ENCODE data around the gene SLC12A3. TPM values are rescaled to one million over a fixed set of nuclear protein-coding genes. Genes with fewer than 3 reads are reported as not detected.
A peak's percentile ranks its signal among the peaks of the same experiment; 100 is the strongest.

Gene SLC12A3
- total RNA-seq, 6 donors from 2014 or later: 0.06 to 0.61 TPM; not detected in 4

DNA sequence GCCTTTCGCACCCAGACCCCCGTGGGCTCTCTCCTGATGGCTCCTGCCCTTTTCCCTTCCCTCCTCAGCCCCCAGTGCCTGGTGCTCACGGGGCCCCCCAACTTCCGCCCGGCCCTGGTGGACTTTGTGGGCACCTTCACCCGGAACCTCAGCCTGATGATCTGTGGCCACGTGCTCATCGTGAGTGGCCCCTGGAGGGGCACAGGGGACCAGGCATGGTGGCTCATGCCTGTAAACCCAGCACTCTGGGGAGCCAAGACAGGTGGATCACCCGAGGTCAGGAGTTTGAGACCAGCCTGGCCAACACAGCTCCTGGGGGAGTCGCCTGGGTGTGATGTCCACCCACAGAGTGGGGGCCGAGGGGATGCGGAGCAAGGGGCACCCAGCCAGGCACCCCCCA lies 21.3 kb downstream of the SLC12A3 start:
- TF ChIP-seq, protein P1, sequence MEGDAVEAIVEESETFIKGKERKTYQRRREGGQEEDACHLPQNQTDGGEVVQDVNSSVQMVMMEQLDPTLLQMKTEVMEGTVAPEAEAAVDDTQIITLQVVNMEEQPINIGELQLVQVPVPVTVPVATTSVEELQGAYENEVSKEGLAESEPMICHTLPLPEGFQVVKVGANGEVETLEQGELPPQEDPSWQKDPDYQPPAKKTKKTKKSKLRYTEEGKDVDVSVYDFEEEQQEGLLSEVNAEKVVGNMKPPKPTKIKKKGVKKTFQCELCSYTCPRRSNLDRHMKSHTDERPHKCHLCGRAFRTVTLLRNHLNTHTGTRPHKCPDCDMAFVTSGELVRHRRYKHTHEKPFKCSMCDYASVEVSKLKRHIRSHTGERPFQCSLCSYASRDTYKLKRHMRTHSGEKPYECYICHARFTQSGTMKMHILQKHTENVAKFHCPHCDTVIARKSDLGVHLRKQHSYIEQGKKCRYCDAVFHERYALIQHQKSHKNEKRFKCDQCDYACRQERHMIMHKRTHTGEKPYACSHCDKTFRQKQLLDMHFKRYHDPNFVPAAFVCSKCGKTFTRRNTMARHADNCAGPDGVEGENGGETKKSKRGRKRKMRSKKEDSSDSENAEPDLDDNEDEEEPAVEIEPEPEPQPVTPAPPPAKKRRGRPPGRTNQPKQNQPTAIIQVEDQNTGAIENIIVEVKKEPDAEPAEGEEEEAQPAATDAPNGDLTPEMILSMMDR (IDR thresholded peaks at IDR 0.05): no peak
- TF ChIP-seq POLR2AphosphoS5 (IDR thresholded peaks at IDR 0.05) (no peak), EP300 (IDR thresholded peaks at IDR 0.05) (no peak), POLR2A (IDR thresholded peaks at IDR 0.05) (no peak)
- no peaks in the 10 kb centered on the region for H3K4me1 ChIP-seq
- no peak for ATAC-seq (ENCODE audit: low FRiP score in 2 of 2)

DNA sequence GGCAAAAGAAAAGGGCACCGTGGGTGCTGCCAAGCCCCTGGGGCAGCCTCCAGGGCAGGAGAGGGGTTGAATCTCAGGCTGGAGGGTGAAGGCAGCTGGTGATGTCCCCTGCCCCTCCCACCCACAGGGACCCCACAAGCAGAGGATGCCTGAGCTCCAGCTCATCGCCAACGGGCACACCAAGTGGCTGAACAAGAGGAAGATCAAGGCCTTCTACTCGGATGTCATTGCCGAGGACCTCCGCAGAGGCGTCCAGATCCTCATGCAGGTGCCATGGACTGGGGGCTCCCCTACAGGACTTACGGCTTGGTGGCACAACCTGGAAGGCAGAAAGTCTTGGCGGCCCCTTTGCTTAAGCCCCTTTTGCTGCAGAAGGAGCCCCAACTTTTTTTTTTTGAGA lies 21.8 kb downstream of the SLC12A3 start:
- DNase-seq (no peak), ATAC-seq (ENCODE audit: low FRiP score in 2 of 2) (no peak)
- TF ChIP-seq, protein P1 (IDR thresholded peaks at IDR 0.05): no peak
- TF ChIP-seq POLR2AphosphoS5 (IDR thresholded peaks at IDR 0.05) (no peak), POLR2A (IDR thresholded peaks at IDR 0.05) (no peak), EP300 (IDR thresholded peaks at IDR 0.05) (no peak)
- H3K4me3 ChIP-seq: no peak overlapping the region
- 86 to 87% methylated on average over 7 to 9 of the region's 9 CpGs for WGBS, 2 donors
- no peaks in the 10 kb centered on the region for H3K36me3 ChIP-seq
- no peak overlapping the region for H3K27ac ChIP-seq
- no peaks in the 10 kb centered on the region for H3K4me1 ChIP-seq
- H3K9me3 ChIP-seq: no peaks in the 10 kb centered on the region
- no peaks in the 10 kb centered on the region for H3K27me3 ChIP-seq

More for the DNA sequence above, 21.3 kb downstream of the SLC12A3 start:
- 84 to 94% methylated on average over 7 to 12 of the region's 12 CpGs for WGBS, 2 donors
- Histone ChIP-seq H3K4me3 (no peak overlapping the region), H3K27me3 (no peaks in the 10 kb centered on the region), H3K36me3 (no peaks in the 10 kb centered on the region), H3K9me3 (no peaks in the 10 kb centered on the region), H3K27ac (no peak overlapping the region)
- DNase-seq: peak in 1 of 2 donors; percentile 54

DNA sequence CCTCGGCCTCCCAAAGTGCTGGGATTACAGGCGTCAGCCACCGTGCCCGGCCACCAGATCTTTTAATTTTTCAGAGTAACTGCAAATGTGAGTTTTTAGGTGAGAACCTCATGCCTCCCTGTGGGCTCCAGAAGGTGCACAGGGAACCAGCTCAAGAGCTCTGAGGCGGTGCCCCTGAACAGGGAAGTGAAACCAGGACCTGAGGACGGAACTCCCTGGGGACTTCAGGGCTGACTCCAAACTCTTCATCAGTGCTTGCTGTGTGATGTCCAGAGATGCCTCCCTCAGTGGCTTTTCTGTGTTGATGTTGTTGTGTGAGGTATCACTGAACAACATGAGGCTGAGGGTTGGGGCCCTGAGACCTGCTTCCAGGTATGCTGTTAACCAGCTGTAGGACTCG lies 23.8 kb downstream of the SLC12A3 start:
- ATAC-seq (ENCODE audit: low FRiP score in 2 of 2) (peak in 1 of 2 donors; percentile 48), DNase-seq (peak in 1 of 2 donors; percentile 28)
- Histone ChIP-seq H3K27ac (no peak overlapping the region), H3K27me3 (no peaks in the 10 kb centered on the region), H3K4me1 (no peaks in the 10 kb centered on the region), H3K9me3 (no peaks in the 10 kb centered on the region), H3K36me3 (no peaks in the 10 kb centered on the region), H3K4me3 (no peak overlapping the region)
- TF ChIP-seq POLR2AphosphoS5 (IDR thresholded peaks at IDR 0.05) (no peak), POLR2A (IDR thresholded peaks at IDR 0.05) (no peak)
- TF ChIP-seq, protein P1 (IDR thresholded peaks at IDR 0.05): no peak
- 94 to 97% methylated on average over 4 to 7 of the region's 7 CpGs for WGBS, 2 donors

DNA sequence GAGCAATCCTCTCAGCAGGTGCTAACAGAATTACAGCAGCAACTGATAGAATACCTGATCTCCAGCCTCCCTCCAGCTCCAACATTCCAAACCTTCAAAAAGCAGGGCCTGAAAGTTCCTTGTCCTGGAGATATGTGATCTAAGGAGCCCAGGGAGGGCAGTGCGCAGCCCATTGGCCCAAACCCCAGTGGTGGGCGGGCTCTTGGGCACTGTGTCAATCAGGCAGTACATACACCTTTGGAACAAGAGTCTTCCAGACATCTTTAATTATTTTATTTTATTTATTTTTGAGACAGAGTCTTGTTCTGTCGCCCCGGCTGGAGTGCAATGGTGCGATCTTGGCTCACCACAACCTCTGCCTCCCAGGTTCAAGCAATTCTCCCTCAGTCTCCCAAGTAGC lies 24.2 kb downstream of the SLC12A3 start:
- no peaks in the 10 kb centered on the region for H3K4me1 ChIP-seq
- WGBS, 2 donors: 89 to 93% methylated on average over 5 of the region's 5 CpGs
- H3K4me3 ChIP-seq: no peak overlapping the region
- no peak overlapping the region for H3K27ac ChIP-seq
- TF ChIP-seq POLR2A (IDR thresholded peaks at IDR 0.05): no peak
- ATAC-seq (ENCODE audit: low FRiP score in 2 of 2) (no peak), DNase-seq (no peak)
- H3K9me3 ChIP-seq: no peaks in the 10 kb centered on the region
- no peaks in the 10 kb centered on the region for H3K27me3 ChIP-seq
- no peaks in the 10 kb centered on the region for H3K36me3 ChIP-seq

DNA sequence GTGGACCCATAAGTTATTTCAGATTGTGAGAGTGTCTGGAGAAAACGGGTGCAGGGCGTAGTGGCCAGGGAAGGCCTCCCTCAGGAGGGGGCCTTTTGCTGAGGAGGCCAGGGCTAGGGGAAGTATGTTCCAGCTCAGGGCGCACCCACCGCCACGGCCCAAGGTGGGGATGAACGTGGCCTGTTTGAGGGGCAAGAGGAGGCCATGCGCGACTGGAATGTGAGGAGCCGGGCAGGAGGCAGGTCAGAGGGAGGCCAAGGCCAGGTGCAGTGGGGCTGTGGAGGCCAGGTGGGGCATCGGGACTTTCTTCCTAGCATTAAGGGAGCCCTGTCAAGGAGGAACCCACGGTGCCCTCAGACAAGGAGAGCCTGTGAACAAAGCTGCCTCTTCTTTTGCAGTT lies 26.7 kb downstream of the SLC12A3 start:
- WGBS, 2 donors: 82 to 91% methylated on average over 9 to 11 of the region's 11 CpGs
- Histone ChIP-seq H3K9me3 (no peaks in the 10 kb centered on the region), H3K4me1 (no peaks in the 10 kb centered on the region), H3K36me3 (no peaks in the 10 kb centered on the region), H3K4me3 (no peak overlapping the region), H3K27ac (no peak overlapping the region), H3K27me3 (no peaks in the 10 kb centered on the region)
- no peak for TF ChIP-seq POLR2A (IDR thresholded peaks at IDR 0.05)
- no peak for TF ChIP-seq POLR2AphosphoS5 (IDR thresholded peaks at IDR 0.05)
- TF ChIP-seq EP300 (IDR thresholded peaks at IDR 0.05): no peak
- TF ChIP-seq, protein P1 (IDR thresholded peaks at IDR 0.05): no peak
- DNase-seq (peak in 1 of 2 donors; percentile 59), ATAC-seq (ENCODE audit: low FRiP score in 2 of 2) (no peak)
